ENCODE measurements around the gene CHURC1.

CHURC1 gene

DNA sequence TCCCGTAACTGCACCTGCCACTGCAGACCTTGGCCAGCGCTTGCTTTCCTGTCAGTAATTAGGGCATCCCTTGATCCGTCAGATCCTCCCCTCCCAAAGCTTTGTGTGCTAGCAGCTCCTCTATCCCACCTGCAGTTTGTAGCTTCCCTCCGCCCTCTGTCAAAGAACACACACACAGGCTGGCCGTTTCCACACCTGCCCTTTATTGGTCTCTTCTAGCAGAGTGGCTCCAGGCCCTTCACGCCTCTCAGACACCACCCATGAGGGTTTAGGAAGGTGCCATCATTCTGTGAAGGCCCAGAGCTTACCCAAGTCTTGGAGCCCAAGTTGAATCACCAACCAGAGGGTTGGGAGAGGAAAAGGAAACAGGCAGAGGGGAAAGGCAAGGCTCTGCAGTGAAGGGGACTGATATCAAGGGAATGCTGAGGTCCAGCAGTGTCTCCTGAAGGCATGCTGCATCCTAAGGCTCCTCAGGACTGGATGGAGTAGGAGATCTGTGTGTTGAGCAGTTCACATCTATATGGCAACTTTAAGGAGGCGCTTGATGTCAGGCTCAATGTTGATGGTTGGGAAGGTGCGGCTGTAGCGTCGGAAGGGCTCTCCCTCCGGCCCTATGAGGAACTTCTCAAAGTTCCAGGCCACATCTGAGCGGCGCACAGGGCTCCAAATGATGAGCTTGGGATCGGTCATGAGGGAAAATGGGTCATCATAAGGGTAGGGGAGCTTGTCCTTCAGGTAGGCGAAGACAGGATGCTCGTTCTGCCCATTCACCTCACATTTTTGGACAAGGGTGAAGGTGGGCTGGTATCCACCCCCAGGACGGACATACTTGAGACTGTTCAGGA, 24.9 kb downstream of the CHURC1 start:
- no peak for DNase-seq (ENCODE audit: low read depth, low spot score)

- DNase-seq (ENCODE audit: low read depth, low spot score): no peak
These were observed 25.5 kb downstream of the CHURC1 start for GRCh38 chr14:64939817-64940190.

- DNase-seq (ENCODE audit: low read depth, low spot score): no peak
These were observed 26.2 kb downstream of the CHURC1 start for GRCh38 chr14:64940336-64940910.

DNA sequence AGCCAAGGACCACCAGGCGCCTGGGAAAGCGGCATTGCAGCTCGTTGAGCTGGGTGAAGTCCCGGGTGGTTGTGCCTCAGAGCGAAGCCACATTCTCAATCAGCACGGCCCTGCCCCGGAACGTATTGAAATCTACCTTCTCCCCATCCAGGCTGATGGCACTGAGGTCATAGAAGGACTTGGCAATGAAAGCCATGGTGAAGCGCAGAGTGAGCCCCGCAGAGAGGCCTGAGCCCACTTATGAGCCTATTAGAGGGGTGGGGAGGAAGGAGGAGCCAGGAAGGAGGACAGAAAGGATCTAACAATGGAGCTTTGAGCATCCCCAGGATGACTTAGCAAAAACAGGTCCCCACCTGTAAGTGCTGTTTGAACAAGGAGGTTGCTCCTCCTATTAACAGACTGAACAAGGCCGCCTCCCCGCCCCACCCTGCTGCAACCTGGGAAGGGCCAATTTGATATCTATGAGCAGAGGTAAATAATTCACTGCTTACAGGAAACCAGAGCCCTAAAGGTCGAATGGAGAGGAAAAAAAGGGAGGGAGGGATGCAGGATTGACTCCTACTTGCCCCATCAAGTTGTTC, 28.4 kb downstream of the CHURC1 start, which contains the start of gene GPX2:
Gene GPX2, minus strand, starts transcription at position 215 of the 581 bp plus-strand sequence. Its CDS starts 19 bp downstream, at position 196.
- DNase-seq (ENCODE audit: low read depth, low spot score): no peak

DNA sequence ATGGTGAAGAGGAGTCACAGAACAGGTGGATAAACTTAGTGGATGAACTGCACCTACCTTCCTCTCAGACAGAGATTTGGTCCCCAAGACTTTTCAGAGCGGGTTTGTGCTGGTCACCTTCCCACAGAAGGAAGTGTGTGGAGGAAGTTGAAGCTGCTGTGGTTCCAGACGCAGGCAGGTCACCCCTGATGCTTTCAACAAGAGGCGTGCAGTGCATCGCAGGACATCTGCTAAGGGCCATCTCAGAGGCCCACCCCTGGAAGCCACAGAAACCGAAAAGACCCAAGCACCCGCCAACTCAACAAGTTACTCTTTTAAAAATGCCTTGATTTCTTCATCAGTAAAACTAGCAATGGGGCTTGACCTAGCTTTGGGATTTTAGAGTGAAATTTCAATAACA, 29.3 kb downstream of the CHURC1 start:
- DNase-seq (ENCODE audit: low read depth, low spot score): no peak

- no peak for DNase-seq (ENCODE audit: low read depth, low spot score)
These were observed 29.8 kb downstream of the CHURC1 start for GRCh38 chr14:64944041-64944440.

DNA sequence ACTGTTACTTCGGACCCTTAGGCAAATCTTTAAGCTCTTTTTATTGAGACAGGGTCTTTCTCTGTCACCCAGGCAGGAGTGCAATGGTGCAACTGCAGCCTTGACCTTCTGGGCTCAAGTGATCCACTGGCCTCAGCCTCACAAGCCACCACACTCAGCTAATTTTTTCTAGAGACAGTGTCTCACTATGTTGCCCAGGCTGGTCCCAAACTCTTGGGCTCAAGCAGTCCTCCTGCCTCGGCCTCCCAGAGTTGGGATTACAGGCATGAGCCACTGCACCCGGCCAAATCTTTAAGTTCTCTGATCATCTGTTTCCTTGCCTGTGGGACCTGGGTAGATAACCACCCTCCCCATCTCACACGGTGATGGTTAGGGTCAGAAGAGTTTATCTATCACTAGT, 30.6 kb downstream of the CHURC1 start:
- no peak for DNase-seq (ENCODE audit: low read depth, low spot score)

DNA sequence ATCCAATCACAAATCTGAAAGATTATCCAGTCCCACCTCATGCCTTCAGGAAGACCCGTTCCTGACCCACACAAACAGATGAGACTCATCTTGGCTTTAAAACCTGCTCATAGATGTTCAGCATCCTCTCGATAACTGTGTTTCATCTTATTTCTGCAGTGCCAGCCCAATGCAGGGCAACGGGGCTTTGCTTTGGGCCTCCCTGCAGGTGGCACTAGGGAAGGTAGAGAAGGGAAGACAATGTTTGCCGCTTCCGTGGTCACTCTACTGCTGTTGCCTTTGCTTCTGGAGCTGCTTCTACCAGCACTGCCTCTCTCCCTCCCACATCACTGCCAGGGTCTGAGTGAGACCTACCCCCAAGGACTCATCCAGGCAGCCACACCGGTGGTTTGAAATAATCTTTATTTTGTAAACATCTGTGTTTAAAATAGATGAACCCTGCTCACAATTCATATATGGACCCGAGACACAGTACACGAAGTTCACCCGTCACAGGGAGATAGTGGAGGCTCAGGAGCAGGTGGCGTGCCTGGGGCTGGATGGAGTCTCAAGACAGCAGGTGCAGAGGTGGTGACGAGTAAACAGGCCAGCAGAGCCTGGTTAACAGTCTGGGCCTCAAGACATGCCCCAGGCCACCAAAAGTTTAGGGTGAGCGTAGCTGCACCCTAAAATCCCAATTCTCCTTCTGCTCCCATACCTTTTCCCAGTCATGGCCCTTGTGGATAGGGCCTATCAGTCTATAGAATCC, 31.4 kb downstream of the CHURC1 start:
- no peak for DNase-seq (ENCODE audit: low read depth, low spot score)

DNA sequence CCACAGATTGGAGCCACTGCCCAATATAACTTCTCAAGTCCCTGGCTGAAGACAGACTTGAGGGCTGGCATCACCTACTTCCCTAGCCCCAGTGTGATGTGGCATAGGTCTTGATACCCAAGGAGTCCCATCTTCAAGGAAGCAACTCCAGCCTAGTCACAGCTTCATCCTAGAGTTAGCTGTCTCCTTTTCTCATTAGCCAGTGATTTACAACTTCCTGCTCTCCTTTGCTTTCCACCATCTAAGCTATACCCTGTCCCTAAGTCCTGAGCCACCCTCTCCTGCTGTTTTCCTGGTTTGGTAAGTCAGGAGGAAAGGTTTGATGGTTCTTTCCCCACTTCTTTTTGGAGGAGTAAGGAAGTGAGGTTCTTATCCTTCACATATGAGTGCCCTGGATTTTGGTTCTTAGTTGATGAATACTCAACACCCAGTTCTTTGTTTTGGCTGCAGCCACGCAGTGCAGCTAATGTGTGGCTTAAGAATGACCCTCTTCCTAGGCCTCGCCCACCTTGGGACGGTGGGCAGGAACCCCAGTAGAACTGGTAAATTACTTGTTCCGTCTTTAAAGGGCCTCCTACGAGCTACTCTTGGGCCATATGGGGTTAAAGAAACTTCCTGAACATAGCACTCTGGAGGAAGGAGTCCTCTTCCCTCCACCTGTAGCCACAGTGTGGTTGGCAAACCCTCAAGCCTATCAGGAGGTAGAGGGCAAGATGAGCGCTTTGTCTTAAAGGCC, 32.2 kb downstream of the CHURC1 start:
- DNase-seq (ENCODE audit: low read depth, low spot score): no peak

DNA sequence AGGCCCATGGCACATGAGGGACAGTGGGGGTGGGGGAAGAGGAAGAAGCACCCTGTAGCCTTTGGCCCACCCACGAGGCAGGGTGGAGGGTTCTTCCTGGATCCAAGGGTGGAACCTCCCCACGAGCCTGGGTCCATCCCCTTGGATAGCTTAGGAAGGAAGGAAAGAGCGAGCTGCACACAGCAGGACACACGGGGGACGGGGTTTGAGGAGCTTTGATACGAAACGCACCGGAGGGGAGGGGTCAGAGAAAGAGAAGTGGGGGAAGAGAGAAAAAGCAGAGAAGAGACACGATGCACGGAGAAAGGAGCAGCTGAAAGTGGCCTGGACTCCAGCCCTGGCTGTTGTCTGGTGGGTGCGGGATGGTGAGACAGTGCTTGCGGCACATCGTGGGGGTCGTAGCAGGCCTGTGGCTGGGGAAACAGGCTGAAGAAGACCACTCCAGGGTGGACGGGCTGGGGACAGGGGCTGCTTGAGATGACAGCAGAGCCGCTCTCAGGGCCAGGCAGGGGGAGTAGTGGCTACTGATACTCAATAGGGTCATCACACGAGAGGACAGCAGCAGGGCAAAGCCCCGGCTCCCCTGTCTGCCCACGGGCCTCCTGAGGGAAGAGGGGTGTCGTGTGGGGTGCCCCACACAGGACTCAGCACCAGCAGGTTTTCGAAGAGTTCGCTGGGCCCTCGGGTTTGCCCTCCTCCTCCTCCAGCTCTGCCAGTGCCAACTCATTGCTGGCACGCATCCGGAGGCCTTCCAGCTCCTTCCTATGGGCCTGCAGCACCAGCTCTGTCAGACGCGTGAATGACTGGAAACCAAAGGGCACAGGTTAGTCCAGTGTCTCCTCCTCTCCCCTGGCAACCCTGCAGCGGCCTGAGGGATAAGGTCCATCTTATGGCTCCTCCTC, 33.7 kb downstream of the CHURC1 start:
- DNase-seq (ENCODE audit: low read depth, low spot score): no peak

- DNase-seq (ENCODE audit: low read depth, low spot score): no peak
These were observed 34.5 kb downstream of the CHURC1 start for GRCh38 chr14:64948612-64949210.

- no peak for DNase-seq (ENCODE audit: low read depth, low spot score)
These were observed 36.6 kb downstream of the CHURC1 start for GRCh38 chr14:64950889-64951288.

DNA sequence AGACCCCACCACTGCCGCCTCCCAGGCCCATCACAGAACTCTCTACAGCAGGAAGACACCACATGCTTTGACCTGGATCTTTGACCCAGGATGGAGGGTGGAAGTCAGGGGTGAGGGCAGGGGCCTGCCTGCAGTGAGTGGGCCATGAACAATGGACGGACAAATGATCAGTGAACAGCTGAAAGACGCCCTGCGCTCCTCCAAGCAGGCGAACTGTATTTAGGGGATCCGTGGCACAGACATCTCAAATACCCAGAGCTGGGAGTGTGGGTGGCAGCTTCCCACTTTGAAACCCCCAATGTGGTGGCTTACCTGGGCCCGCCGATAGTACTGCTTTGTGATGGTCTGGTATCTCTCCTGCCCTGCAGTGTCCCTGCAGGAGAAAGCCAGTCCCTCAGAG, 37.0 kb downstream of the CHURC1 start:
- DNase-seq (ENCODE audit: low read depth, low spot score): no peak

- DNase-seq (ENCODE audit: low read depth, low spot score): no peak
These were observed 37.5 kb downstream of the CHURC1 start for GRCh38 chr14:64951724-64952123.

- DNase-seq (ENCODE audit: low read depth, low spot score): no peak
These were observed 38.5 kb downstream of the CHURC1 start for GRCh38 chr14:64952598-64953309.

- no peak for DNase-seq (ENCODE audit: low read depth, low spot score)
These were observed 39.0 kb downstream of the CHURC1 start for GRCh38 chr14:64953310-64953654.

DNA sequence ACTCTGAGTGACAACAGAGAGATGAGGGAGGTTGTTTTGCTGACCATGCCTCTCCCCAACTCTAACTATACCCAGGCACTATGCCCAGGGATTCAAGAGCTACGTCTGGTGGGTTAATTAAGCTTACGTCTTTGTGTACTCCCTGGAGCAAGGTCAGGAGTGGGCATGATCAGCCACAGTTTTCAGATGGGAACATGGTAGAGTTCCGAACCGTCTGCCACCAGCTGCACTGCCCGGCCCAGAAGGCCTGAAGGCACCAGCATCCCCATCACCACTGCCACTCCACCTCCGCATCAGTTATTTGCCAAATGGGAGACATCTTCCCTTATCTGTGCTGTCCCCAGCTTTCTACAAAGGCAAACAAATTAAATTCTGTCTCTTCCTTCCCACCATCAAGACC, 39.4 kb downstream of the CHURC1 start:
- no peak for DNase-seq (ENCODE audit: low read depth, low spot score)

GRCh38 chr14:64954491-64955240, 40.4 kb downstream of the CHURC1 start:
- no peak for DNase-seq (ENCODE audit: low read depth, low spot score)

DNA sequence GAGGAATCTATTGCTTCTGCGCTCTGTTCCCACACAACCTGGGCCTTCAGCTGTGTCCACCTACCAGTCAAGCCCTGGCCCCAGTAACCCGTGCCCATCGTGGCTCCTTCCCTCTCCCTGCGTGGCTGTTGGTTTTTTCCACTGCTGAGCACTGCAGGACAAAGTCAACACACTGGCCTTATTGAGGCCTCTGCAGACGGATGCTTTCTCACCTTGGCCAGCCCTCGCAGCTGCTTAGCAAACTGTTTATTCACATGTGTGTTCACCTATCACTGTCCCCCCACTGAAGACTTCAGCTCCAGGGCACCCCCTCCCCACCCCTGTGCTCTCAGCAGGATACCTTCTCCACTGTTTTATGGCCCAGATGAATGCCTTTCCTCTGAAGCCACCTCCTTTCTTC, 41.0 kb downstream of the CHURC1 start:
- no peak for DNase-seq (ENCODE audit: low read depth, low spot score)

Measured in ELF-1 (cell line).